GM20431 (cell line): ENCODE measurements around the gene CEP85.

Source experiments
- in situ Hi-C: fragments of 300-500 bp; cut with MseI, MboI; formaldehyde crosslinking; loops from one replicate; pipeline ENCODE4 v1.15.0; 2020; ENCODE audit warnings: low sequenced_read_pairs; ENCODE audit not compliant: unreplicated experiment

CEP85 gene

GRCh38 chr1:26233903-26234643, at the start of gene CEP85:
TSS of gene CEP85 (plus strand) at chr1:26234200. CDS start at chr1:26239784, 5,584 bp downstream.
- in situ Hi-C loops, result no loop called here

GRCh38 chr1:26184883-26185282, 49.1 kb upstream of the CEP85 start:
- in situ Hi-C loops, result no loop called here

- in situ Hi-C loops, result no loop called here
These were observed 46.1 kb upstream of the CEP85 start for GRCh38 chr1:26187882-26188281.

GRCh38 chr1:26188477-26188876, 45.5 kb upstream of the CEP85 start:
- in situ Hi-C loops, result no loop called here

GRCh38 chr1:26189331-26189730, 44.7 kb upstream of the CEP85 start:
- in situ Hi-C loops, result no loop called here

GRCh38 chr1:26189751-26190275, 44.2 kb upstream of the CEP85 start:
- in situ Hi-C loops, result no loop called here

- in situ Hi-C loops, result no loop called here
These were observed 43.5 kb upstream of the CEP85 start, which contains the start of gene CATSPER4 for GRCh38 chr1:26190373-26190987. TSS of gene CATSPER4 (plus strand) at chr1:26190602. CDS start at chr1:26190628, 26 bp downstream.

- in situ Hi-C loops, result no loop called here
These were observed 42.3 kb upstream of the CEP85 start for GRCh38 chr1:26191739-26192138.

GRCh38 chr1:26195805-26196204, 38.2 kb upstream of the CEP85 start:
- in situ Hi-C loops, result no loop called here

GRCh38 chr1:26197301-26197700, 36.7 kb upstream of the CEP85 start:
- in situ Hi-C loops, result no loop called here

- in situ Hi-C loops, result no loop called here
These were observed 36.2 kb upstream of the CEP85 start for GRCh38 chr1:26197813-26198212.

GRCh38 chr1:26200413-26200812, 33.6 kb upstream of the CEP85 start:
- in situ Hi-C loops, result no loop called here

- in situ Hi-C loops, result no loop called here
These were observed 30.2 kb upstream of the CEP85 start for GRCh38 chr1:26203642-26204318.

- in situ Hi-C loops, result no loop called here
These were observed 23.7 kb upstream of the CEP85 start for GRCh38 chr1:26210147-26210870.

- in situ Hi-C loops, result no loop called here
These were observed 21.3 kb upstream of the CEP85 start for GRCh38 chr1:26212726-26213125.

GRCh38 chr1:26213335-26213905, 20.6 kb upstream of the CEP85 start:
- in situ Hi-C loops, result no loop called here

GRCh38 chr1:26215246-26215645, 18.8 kb upstream of the CEP85 start:
- in situ Hi-C loops, result no loop called here

GRCh38 chr1:26218906-26219494, 15.0 kb upstream of the CEP85 start:
- in situ Hi-C loops, result no loop called here

GRCh38 chr1:26220199-26220912, 13.6 kb upstream of the CEP85 start:
- in situ Hi-C loops, result no loop called here
